Stimulated activated CD8-positive, alpha-beta memory T cell treated with anti-CD3 and anti-CD28 coated beads, Interleukin-7, amount 100 ng/mL, for 48 hours (primary cell): ENCODE data around the gene DNMT3L.
"Not testable (repeated sequence)": the region's sequence is repeated elsewhere in the genome, so short reads cannot be mapped to it uniquely, and the experiment has no call there.

Source experiments
- DNase-seq, 2 donors: peaks; one replicate each; pipeline ENCODE4 v3.0.0-alpha.2; 2020; ENCODE audit warnings: low read depth in 1 of 2; ENCODE audit errors: extremely low read depth in 1 of 2

DNMT3L gene

GRCh38 chr21:44261675-44262295 lies at the start of gene DNMT3L:
Gene DNMT3L (minus strand): TSS chr21:44261897. CDS start chr21:44261259, 638 bp downstream.
- no peak for DNase-seq

GRCh38 chr21:44310628-44311507 lies 49.2 kb upstream of the DNMT3L start:
- no peak for DNase-seq

DNA sequence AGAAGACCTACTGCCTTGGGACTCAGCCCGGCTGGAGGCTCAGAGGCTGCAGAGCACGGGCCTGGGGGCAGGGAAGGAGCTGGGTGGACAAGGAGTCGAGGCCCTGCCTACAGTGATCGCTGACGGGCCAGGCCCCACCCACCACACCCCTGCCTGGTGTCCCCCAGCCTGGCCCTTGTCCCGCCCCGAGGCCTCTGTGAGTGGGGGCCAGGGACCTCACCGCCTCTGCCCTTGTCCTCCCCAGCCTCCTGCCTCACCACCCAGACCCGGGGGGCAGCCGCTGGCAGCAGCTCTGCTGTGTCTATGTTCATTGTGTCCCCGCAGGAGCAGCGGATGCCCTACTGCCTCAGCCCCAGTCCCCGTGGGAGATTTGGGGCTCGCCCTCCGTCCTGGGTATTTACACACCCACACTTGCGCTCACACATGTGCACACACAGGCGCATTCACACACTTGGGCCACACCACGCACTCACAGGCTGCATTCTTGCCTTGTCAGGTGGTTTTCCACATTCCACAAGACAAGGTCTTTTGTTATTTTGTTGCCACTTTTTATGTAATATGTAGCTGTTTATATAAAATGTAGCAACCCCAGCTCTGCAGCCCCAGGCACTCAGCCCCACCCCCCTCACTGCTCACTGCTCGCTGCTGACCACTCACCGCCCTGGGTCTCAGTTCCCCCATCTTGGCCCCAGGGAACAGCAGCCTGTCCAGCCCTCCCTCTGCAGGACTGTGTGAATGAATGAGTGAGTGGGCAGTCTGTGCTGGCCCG lies 45.4 kb upstream of the DNMT3L start:
- DNase-seq, result no peak

- no peak for DNase-seq
These were observed 44.0 kb upstream of the DNMT3L start for GRCh38 chr21:44305691-44306090.

GRCh38 chr21:44304877-44305293 lies 43.2 kb upstream of the DNMT3L start:
- DNase-seq, result no peak

GRCh38 chr21:44304011-44304616 lies 42.4 kb upstream of the DNMT3L start:
- no peak for DNase-seq

- DNase-seq, result no peak
These were observed 41.8 kb upstream of the DNMT3L start for GRCh38 chr21:44303490-44303981.

- DNase-seq, result not testable (repeated sequence)
These were observed 41.1 kb upstream of the DNMT3L start for GRCh38 chr21:44302573-44303401.

GRCh38 chr21:44301961-44302406 lies 40.3 kb upstream of the DNMT3L start:
- DNase-seq, result no peak

DNA sequence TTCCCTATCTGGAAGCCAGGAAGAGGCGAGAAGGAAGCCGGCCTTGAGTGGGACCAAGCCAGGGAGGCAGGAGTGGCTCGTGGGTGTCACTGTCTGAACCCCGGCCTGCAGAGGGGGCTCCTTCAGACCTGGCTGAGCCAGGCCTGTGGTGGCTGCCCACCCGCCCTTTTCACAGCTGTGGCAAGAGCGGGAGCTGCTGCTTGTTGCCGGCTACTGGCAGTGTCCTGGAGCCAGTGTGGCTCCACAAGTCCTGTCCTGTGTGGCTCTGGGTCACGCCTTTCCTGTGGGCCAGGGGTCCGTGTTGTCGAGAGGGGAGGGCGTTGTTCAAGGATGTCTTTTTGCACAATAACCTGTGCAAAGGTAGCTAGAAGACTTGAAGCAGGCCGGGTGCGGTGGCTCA lies 39.4 kb upstream of the DNMT3L start:
- no peak for DNase-seq

GRCh38 chr21:44300262-44300959 lies 38.7 kb upstream of the DNMT3L start:
- peak in 1 of 2 donors; percentile 53 for DNase-seq

GRCh38 chr21:44299458-44300261 lies 38.0 kb upstream of the DNMT3L start, which contains the start of gene PFKL:
Gene PFKL (plus strand): TSS chr21:44300053. CDS start chr21:44300106, 53 bp downstream.
- peak; percentile 45 to 56 for DNase-seq

- DNase-seq, result no peak
These were observed 37.4 kb upstream of the DNMT3L start for GRCh38 chr21:44299085-44299457.

DNA sequence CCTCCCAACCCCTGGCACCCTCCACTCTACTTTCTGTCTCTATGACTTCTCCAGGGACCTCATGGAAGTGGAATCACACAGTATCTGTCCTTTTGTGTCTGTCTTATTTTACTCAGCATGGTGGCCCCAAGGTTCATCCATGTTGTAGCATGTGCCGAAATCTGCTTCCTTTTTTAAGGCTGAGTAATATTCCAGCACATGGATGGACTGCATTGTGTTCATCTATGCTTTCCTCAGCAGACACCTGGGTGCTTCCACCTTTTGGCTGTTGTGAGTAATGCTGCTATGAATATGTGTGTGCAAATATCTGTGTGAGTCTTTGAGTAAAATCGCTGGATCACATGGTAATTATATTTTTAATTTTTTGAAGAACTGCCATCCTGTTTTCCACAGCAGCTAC lies 36.6 kb upstream of the DNMT3L start:
- no peak for DNase-seq

DNA sequence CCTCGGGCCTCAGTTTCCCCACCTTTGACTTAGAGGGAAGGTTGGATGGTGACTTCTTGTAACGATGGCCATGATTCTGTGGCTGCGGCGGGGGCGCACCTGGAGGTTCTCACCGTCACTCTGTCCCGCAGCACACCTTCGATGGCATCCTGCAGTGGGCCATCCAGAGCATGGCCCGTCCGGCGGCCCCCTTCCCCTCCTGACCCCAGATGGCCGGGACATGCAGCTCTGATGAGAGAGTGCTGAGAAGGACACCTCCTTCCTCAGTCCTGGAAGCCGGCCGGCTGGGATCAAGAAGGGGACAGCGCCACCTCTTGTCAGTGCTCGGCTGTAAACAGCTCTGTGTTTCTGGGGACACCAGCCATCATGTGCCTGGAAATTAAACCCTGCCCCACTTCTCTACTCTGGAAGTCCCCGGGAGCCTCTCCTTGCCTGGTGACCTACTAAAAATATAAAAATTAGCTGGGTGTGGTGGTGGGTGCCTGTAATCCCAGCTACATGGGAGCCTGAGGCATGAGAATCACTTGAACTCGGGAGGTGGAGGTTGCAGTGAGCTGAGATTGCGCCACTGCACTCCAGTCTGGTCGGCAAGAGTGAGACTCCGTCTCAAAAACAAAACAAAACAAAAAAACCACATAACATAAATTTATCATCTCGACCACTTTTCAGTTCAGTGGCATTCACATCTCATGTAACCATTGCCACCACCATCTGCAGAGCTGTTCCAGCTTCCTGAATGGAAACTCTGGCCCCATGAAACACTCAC lies 36.0 kb upstream of the DNMT3L start:
- peak; percentile 50 to 55 for DNase-seq

GRCh38 chr21:44296916-44297315 lies 35.2 kb upstream of the DNMT3L start:
- DNase-seq, result no peak

DNA sequence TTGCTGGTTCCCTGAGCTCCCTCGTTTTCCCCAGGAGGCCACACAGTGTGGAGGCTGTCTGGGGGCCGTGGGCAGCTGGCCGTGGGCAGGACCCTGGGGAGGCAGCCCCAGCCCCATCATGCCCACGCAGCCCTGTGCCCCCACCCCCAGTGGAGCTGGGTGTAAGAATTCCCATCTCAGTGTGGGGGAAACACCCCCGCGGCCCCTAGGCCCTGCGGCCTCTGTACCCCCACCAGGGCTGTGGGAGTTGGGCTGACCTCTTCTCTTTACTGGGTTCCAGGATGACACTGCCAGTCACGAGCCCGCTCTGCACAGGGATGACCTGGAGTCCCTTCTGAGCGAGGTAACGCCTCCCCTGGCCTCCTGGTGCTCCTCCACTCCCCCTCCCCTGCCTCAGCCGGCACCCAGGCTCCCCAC lies 34.4 kb upstream of the DNMT3L start:
- no peak for DNase-seq

DNA sequence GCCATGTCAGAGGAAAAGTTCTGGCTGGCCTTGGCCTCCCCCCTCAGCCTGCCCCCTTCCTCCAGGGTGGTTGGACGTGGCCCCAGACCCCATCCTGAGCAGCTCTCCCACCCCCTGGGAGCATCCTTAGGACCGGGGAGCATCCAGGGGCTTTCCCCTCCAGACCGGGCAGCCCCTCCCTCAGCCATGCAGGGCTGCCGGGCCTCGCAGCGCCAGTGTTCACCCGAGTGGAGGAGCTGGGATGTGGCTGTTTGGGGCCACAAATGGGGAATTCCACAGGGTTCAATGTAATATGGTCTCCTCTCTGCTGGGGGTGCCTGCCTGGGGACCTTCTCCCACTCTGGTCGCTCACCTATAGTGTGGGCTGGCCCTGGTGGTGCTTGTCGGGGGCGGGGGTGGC lies 33.9 kb upstream of the DNMT3L start:
- no peak for DNase-seq
